Breast epithelium (tissue), 4 donors: ENCODE results near the gene ASF1B. TPM values are rescaled to one million over a fixed set of nuclear protein-coding genes. Genes with fewer than 3 reads are reported as not detected.

ENCODE experiments used
- DNase-seq, 2 donors: peaks; one replicate each; pipeline ENCODE4 v3.0.0-alpha.2; 2019; ENCODE audit warnings: low spot score in 2 of 2
- H3K27ac ChIP-seq, 2 donors: fragments of 200-600 bp; sonication (generic) in 1 of 2; one replicate each; pipeline ENCODE4 v1.5.1; 2016 to 2019; ENCODE audit warnings: mild to moderate bottlenecking in 1 of 2
- H3K27me3 ChIP-seq, 2 donors: fragments of 200-600 bp; sonication (generic) in 1 of 2; one replicate each; pipeline versions ENCODE4 v1.5.1 to v1.6.0; 2017 to 2019; ENCODE audit warnings: control low read depth in 1 of 2, mild to moderate bottlenecking in 1 of 2
- H3K36me3 ChIP-seq: fragments of 200-600 bp; one replicate; pipeline ENCODE4 v1.5.1; 2019
- H3K4me1 ChIP-seq, 2 donors: fragments of 200-600 bp; sonication (generic); one replicate each; pipeline ENCODE4 v1.5.1; 2016 to 2019; ENCODE audit warnings: control low read depth in 1 of 2
- H3K4me3 ChIP-seq, 3 donors: fragments of 200-600 bp; sonication (generic); 1 replicate in 2 of 3; 2 replicates in 1 of 3; pipeline ENCODE4 v1.5.1; 2016 to 2019; ENCODE audit warnings: mild to moderate bottlenecking in 3 of 3, moderate library complexity in 2 of 3
- H3K9me3 ChIP-seq, 2 donors: fragments of 200-600 bp; sonication (generic) in 1 of 2; one replicate each; pipeline ENCODE4 v1.5.1; 2016 to 2019; ENCODE audit warnings: control low read depth in 1 of 2
- CTCF ChIP-seq, 3 donors: fragments of 450-650 bp; IDR thresholded peaks; one replicate each; pipeline ENCODE4 v1.5.1; 2016 to 2017; ENCODE audit warnings: antibody characterized with exemption in 3 of 3, mild to moderate bottlenecking in 3 of 3, moderate library complexity in 3 of 3
- POLR2A ChIP-seq: fragments of 450-650 bp; IDR thresholded peaks from one replicate; pipeline ENCODE4 v1.6.1; 2016; ENCODE audit warnings: antibody characterized with exemption, mild to moderate bottlenecking, moderate library complexity
- POLR2AphosphoS5 ChIP-seq, 3 donors: sonication (generic); formaldehyde crosslinking; IDR thresholded peaks; one replicate each; pipeline ENCODE4 v1.6.1; 2017; ENCODE audit warnings: antibody characterized with exemption in 3 of 3
- intact Hi-C: fragments of 100-400 bp; cut with DNase I; formaldehyde crosslinking; loops from one replicate; pipeline ENCODE4 v1.15.1; 2023; ENCODE audit warnings: low total_unique reads
- total RNA-seq, 3 donors: library from RNA; depleted of rRNA; stranded (reverse); fragments of >200 nt; gene quantifications; one replicate each; pipeline ENCODE4 v1.1.0, GENCODE V29; 2016

The ASF1B gene
- total RNA-seq, 3 donors from 2014 or later: 0.66 to 1.6 (median 1.2) TPM

- H3K36me3 ChIP-seq: no peaks in the 10 kb centered on the region
- no peak for TF ChIP-seq CTCF (IDR thresholded peaks at IDR 0.05)
- no peak for TF ChIP-seq POLR2A
- TF ChIP-seq POLR2AphosphoS5 (IDR thresholded peaks at IDR 0.05): no peak
These were observed 22.7 kb upstream of the ASF1B start for GRCh38 chr19:14159059-14159458.

GRCh38 chr19:14158276-14159023 lies 22.1 kb upstream of the ASF1B start:
- Histone ChIP-seq H3K4me3 (no peak overlapping the region), H3K27ac (no peak overlapping the region), H3K27me3 (no peaks in the 10 kb centered on the region), H3K9me3 (no peaks in the 10 kb centered on the region), H3K4me1 (no peaks in the 10 kb centered on the region), H3K36me3 (no peaks in the 10 kb centered on the region)
- no peak for DNase-seq
- TF ChIP-seq POLR2AphosphoS5 (IDR thresholded peaks at IDR 0.05) (no peak), POLR2A (no peak), CTCF (IDR thresholded peaks at IDR 0.05) (no peak)
- intact Hi-C loops: no loop called here

More at GRCh38 chr19:14159059-14159458, 22.7 kb upstream of the ASF1B start:
- H3K9me3 ChIP-seq: no peaks in the 10 kb centered on the region
- H3K4me1 ChIP-seq: no peaks in the 10 kb centered on the region
- no peak overlapping the region for H3K4me3 ChIP-seq
- intact Hi-C loops: no loop called here
- no peaks in the 10 kb centered on the region for H3K27me3 ChIP-seq
- DNase-seq: no peak
- no peak overlapping the region for H3K27ac ChIP-seq

- Histone ChIP-seq H3K27me3 (no peaks in the 10 kb centered on the region), H3K9me3 (no peaks in the 10 kb centered on the region), H3K27ac (no peak overlapping the region), H3K4me1 (no peaks in the 10 kb centered on the region), H3K4me3 (no peak overlapping the region), H3K36me3 (no peaks in the 10 kb centered on the region)
- TF ChIP-seq POLR2AphosphoS5 (IDR thresholded peaks at IDR 0.05) (no peak), CTCF (IDR thresholded peaks at IDR 0.05) (no peak), POLR2A (no peak)
- intact Hi-C loops: no loop called here
- DNase-seq: no peak
These were observed 20.8 kb upstream of the ASF1B start for GRCh38 chr19:14156971-14157717.

GRCh38 chr19:14156122-14156521 lies 19.7 kb upstream of the ASF1B start:
- intact Hi-C loops: no loop called here
- no peak for DNase-seq
- H3K27me3 ChIP-seq: no peaks in the 10 kb centered on the region
- TF ChIP-seq POLR2AphosphoS5 (IDR thresholded peaks at IDR 0.05): no peak
- no peak for TF ChIP-seq CTCF (IDR thresholded peaks at IDR 0.05)
- TF ChIP-seq POLR2A: no peak
- no peaks in the 10 kb centered on the region for H3K4me1 ChIP-seq
- no peak overlapping the region for H3K4me3 ChIP-seq
- H3K9me3 ChIP-seq: no peaks in the 10 kb centered on the region
- H3K36me3 ChIP-seq: no peaks in the 10 kb centered on the region
- no peak overlapping the region for H3K27ac ChIP-seq

GRCh38 chr19:14155371-14155770 lies 19.0 kb upstream of the ASF1B start:
- H3K4me3 ChIP-seq: no peak overlapping the region
- intact Hi-C loops: no loop called here
- no peaks in the 10 kb centered on the region for H3K9me3 ChIP-seq
- peaks cover 0 to 3% of the 10 kb centered on the region in 2 donors for H3K4me1 ChIP-seq
- H3K36me3 ChIP-seq: no peaks in the 10 kb centered on the region
- no peak for DNase-seq
- no peaks in the 10 kb centered on the region for H3K27me3 ChIP-seq
- H3K27ac ChIP-seq: no peak overlapping the region
- TF ChIP-seq CTCF (IDR thresholded peaks at IDR 0.05): no peak
- TF ChIP-seq POLR2AphosphoS5 (IDR thresholded peaks at IDR 0.05): no peak
- TF ChIP-seq POLR2A: no peak
